HG03442 (cell line): ENCODE measurements around the gene KDM6A.
"Not testable (repeated sequence)": the region's sequence is repeated elsewhere in the genome, so short reads cannot be mapped to it uniquely, and the experiment has no call there.

Source experiments
- ATAC-seq: cut with Tn5 transposase; IDR thresholded peaks from one replicate; pipeline ENCODE4 v1.9.1; 2021; ENCODE audit warnings: mild to moderate bottlenecking, moderate library complexity; ENCODE audit not compliant: unreplicated experiment

KDM6A gene

GRCh38 chrX:44915361-44915868 is 42.4 kb downstream of the KDM6A start:
- no peak for ATAC-seq

- ATAC-seq = no peak
These were observed 45.7 kb downstream of the KDM6A start for GRCh38 chrX:44918722-44919121.

GRCh38 chrX:44922980-44923379 is 50.0 kb downstream of the KDM6A start:
- ATAC-seq = no peak

DNA sequence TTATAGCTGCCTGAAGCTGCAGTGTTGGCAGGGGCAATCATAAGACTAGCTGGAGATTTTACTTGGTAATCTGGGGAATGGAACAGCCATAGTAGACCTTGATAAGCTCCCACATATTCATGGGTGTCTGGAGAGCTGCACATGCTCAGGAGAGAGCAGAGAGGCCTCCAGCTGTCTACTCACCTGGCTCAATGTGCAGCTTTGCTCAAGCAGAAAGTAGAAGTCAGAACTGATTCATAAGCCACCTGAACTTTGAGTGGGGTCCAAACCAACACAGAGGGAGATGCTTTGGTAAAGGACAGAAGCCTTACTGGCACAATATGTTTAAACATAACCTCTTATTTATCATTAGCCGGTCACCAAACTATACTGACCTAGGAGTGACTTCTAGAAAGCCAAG is 54.4 kb downstream of the KDM6A start:
- ATAC-seq = no peak

DNA sequence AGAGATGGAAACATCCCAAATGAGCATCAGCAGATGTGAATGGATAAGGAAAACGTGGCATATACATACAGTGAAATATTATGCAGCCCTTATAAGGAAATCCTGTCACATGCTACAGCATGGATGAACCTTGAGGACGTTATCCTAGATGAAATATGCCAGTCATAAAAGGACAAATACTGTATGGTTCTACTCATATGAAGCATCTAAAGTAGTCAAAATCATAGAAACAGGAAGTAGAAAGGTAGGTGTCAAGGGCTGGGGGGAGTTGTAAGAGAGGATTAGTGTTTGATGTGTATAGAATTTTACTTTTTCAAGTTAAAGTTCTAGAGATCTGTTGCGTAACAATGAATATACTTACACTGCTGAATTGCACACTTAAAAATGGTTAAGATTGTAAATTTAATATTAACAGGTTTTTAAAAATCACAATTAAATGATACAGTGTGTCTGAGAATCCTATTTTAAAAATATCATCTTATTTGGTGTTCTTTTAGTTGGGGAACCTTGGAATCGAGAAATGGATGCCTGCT is 58.5 kb downstream of the KDM6A start:
- no peak for ATAC-seq

GRCh38 chrX:44935172-44935571 is 62.2 kb downstream of the KDM6A start:
- no peak for ATAC-seq

- no peak for ATAC-seq
These were observed 62.7 kb downstream of the KDM6A start for GRCh38 chrX:44935640-44936039.

- ATAC-seq = no peak
These were observed 64.6 kb downstream of the KDM6A start for GRCh38 chrX:44937606-44938005.

DNA sequence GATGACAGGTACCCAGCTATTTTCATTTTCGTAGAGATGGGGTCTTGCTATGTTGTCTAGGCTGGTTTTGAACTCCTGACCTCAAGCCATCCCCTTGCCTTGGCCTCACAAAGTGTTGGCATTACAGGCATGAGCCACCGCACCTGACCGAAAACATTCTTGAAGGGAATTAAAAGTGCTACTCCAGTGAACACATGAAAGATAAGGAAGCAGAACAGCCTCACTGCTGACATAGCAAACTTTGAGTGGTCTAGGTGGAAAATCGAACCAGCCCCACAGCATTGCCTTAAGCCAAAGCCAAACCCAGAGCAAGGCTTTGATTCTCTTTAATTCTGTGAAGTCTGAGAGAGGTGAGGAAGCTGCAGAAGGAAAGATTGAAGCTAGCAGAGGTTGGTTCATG is 65.1 kb downstream of the KDM6A start:
- ATAC-seq = no peak

DNA sequence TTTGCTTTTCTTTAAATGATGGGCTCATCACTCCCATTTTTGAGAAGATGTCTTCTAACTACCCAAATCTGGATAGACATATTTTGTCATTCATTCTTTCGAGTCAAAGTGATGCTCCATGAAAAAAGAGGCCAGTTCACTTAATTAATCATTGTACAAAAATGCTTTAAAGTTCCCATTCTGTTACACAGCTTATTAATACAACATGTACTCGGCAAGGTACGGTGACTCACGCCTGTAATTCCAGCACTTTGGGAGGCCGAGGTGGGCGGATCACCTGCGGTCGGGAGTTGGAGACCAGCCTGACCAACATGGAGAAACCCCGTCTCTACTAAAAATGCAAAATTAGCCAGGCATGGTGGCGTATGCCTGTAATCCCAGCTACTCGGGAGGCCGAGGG is 67.6 kb downstream of the KDM6A start:
- ATAC-seq = not testable (repeated sequence)

- no peak for ATAC-seq
These were observed 70.0 kb downstream of the KDM6A start for GRCh38 chrX:44943007-44943406.

GRCh38 chrX:44944894-44945293 is 71.9 kb downstream of the KDM6A start:
- no peak for ATAC-seq

GRCh38 chrX:44945736-44946135 is 72.7 kb downstream of the KDM6A start:
- ATAC-seq = no peak

GRCh38 chrX:44946771-44947170 is 73.8 kb downstream of the KDM6A start:
- no peak for ATAC-seq

- ATAC-seq = no peak
These were observed 75.0 kb downstream of the KDM6A start for GRCh38 chrX:44947995-44948394.

- no peak for ATAC-seq
These were observed 75.4 kb downstream of the KDM6A start for GRCh38 chrX:44948406-44948805.

DNA sequence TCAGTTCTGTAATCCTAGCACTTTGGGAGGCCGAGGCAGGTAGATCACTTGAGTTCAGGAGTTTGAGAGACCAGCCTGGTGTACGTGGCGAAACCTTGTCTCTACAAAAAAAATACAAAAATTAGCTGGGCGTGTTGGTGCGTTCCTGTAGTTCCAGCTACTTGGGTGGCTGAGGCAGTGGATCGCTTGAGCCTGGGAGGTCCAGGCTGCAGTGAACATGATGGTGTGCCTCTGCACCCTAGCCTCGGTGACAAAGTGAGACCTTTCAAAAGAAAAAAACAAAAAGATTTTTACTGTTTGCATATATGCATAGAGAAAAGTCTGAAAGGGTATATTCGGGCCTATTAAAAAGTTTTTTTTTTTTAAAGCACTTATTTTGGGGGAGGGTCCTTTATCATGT is 76.1 kb downstream of the KDM6A start:
- ATAC-seq = no peak

- not testable (repeated sequence) for ATAC-seq
These were observed 77.7 kb downstream of the KDM6A start for GRCh38 chrX:44950471-44951366.

DNA sequence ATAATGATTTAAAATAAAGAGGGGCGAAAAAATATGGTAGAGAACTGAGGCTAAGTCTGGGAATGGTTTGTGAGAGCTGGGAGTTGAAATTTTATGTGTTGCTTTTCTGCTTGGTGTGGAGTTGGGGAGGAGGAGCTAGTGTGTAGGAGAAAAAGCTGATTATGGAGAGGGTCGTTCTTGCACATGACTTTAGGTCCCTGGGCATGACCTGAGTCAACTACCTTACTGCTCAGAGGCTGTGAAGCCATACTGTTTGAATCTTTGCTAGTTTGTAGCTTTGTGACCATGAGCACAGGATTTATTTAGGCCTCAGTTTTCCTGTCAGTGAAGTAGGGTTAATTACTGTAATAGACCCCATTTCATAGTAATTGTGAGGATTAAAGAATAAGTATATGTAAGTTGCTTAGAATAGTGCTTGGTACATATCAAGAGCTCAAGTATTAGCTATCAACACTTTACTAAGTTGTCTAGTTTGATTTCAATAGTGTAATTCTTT is 78.6 kb downstream of the KDM6A start:
- ATAC-seq = no peak

DNA sequence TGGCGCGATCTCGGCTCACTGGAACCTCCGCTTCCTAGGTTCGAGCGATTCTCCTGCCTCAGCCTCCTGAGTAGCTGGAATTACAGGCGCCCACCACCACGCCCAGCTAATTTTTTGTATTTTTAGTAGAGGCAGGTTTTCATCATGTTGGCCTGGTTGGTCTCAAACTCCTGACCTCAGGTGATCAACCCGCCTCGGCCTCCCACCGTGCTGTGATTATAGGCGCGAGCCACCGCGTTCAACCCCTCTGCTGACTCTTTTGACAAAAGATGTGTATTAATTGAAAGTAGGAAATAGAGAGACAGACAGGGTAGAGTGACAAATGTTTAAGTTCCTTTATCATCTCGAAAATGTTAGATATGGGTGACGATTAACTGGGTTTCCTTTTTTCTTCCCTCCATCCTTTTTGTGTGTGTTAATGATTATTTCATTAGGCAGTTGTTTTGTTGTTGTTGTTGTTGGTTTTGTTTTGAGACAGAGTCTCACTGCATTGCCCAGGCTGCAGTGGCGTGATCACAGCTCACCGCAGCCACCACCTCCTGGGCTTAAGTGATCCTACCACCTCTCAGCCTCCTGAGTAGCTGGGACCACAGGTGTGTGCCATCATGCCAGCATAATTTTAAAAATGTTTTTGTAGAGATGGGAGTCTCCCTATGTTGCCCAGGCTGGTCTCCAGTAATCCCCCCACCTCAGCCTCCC is 79.5 kb downstream of the KDM6A start:
- no peak for ATAC-seq

- ATAC-seq = no peak
These were observed 80.9 kb downstream of the KDM6A start for GRCh38 chrX:44953734-44954502.
